T follicular helper cell (primary cell): Measurements from ENCODE around the gene BIRC6.
A peak's percentile ranks its signal among the peaks of the same experiment; 100 is the strongest.
"Not testable (repeated sequence)": the region's sequence is repeated elsewhere in the genome, so short reads cannot be mapped to it uniquely, and the experiment has no call there.

ENCODE experiments used
- DNase-seq: peaks from one replicate; pipeline ENCODE4 v3.0.0-alpha.2; 2020; ENCODE audit warnings: low read depth
- total RNA-seq, 2 experiments: gene quantifications; one replicate each; lab custom pipeline; 2026; lab: John Stamatoyannopoulos, UW

The BIRC6 gene, protein sequence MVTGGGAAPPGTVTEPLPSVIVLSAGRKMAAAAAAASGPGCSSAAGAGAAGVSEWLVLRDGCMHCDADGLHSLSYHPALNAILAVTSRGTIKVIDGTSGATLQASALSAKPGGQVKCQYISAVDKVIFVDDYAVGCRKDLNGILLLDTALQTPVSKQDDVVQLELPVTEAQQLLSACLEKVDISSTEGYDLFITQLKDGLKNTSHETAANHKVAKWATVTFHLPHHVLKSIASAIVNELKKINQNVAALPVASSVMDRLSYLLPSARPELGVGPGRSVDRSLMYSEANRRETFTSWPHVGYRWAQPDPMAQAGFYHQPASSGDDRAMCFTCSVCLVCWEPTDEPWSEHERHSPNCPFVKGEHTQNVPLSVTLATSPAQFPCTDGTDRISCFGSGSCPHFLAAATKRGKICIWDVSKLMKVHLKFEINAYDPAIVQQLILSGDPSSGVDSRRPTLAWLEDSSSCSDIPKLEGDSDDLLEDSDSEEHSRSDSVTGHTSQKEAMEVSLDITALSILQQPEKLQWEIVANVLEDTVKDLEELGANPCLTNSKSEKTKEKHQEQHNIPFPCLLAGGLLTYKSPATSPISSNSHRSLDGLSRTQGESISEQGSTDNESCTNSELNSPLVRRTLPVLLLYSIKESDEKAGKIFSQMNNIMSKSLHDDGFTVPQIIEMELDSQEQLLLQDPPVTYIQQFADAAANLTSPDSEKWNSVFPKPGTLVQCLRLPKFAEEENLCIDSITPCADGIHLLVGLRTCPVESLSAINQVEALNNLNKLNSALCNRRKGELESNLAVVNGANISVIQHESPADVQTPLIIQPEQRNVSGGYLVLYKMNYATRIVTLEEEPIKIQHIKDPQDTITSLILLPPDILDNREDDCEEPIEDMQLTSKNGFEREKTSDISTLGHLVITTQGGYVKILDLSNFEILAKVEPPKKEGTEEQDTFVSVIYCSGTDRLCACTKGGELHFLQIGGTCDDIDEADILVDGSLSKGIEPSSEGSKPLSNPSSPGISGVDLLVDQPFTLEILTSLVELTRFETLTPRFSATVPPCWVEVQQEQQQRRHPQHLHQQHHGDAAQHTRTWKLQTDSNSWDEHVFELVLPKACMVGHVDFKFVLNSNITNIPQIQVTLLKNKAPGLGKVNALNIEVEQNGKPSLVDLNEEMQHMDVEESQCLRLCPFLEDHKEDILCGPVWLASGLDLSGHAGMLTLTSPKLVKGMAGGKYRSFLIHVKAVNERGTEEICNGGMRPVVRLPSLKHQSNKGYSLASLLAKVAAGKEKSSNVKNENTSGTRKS (N-terminal part only)
- total RNA-seq, result 500 to 664 reads per million in 2 experiments

GRCh38 chr2:32356681-32357317 is at the start of gene BIRC6:
TSS of gene BIRC6 (plus strand) at chr2:32357023. CDS start at chr2:32357162, 139 bp downstream.
- peak; percentile 69 for DNase-seq

- no peak for DNase-seq
These were observed 46.2 kb upstream of the BIRC6 start for GRCh38 chr2:32310577-32310976.

DNA sequence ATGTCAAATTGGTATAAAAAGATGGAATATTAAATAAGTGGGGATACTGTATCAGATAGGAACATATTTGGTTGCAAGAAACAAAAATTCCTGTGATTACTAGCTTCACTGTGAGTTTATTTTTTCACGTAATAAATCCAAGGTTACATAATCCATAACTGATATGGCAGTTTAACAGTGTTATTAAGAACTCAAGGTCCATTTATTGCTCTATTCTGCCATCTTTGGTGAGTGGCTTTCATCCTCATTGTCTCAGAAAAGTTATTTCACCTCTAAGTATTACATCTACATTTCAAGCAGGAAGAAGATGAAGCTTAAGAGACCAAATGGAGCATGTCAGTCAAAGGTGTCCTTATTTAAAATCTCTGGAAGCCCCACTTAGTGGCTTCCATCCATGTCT is 41.9 kb upstream of the BIRC6 start:
- no peak for DNase-seq

GRCh38 chr2:32328679-32329078 is 28.1 kb upstream of the BIRC6 start:
- DNase-seq, result not testable (repeated sequence)

DNA sequence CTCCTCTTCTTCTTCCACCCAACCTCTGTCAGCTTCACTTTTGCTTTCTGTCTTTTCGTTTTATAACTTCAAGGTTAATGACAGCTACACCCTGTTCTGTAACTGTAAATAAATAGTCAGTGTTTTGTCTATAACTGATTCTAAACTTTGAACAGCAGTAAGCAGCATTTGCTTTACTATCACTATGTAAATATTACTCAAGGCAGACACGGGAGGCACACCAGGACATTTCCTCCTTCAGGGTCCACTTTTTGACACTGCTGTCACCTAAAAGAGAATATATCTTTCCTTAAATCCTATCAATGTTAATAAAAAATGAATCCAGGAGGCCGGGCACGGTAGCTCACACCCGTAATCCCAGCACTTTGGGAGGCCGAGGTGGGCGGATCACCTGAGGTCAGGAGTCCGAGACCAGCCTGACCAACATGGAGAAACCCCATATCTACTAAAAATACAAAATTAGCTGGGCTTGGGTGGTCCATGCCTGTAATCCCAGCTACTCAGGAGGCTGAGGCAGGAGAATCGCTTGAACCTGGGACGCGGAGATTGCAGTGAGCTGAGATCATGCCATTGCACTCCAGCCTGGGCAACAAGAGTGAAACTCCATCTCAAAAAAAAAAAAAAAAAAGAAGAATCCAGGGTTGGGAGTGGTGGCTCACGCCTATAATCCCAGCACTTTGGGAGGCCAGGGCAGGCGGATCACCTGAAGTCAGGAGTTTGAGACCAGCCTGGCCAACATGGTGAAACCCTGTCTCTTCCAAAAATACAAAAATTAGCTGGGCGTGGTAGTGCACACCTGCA is 27.4 kb upstream of the BIRC6 start:
- not testable (repeated sequence) for DNase-seq

DNA sequence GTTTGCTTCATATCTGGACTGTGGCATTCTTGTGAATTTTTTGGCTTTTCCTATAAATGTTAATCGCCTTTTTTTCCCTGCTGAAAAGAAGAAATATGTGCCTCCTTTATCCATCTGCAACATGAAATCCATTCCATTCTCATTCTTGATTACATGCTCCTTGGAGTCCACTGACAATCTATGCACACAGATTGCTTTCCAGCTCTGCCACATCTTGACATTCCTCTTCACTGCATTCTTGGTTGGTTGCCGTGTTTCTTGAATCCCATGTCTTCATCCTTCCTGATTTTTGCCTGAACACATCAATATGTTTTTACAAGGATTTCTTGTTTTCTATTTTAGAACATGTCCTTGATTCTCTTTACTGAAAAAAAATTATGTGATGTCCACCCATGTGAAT is 26.7 kb upstream of the BIRC6 start:
- no peak for DNase-seq

DNA sequence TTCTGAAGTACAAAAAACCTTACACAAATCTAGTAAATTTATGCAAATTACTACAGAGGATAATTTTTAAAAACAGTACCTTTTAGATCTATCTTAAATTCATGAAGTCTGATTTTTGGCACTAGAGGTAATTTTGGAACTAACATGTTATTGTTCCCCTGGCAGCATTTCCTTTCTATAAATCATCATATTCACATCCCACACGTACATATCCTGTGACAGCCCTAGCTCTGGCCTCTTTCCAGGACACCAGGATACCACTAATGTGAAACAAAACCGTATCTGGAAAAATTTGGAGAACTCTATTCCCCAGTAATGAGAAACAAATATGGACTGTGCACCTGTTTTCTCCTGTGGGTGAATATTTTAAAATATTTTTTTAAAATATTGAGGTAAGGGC is 14.0 kb upstream of the BIRC6 start:
- DNase-seq, result no peak

- not testable (repeated sequence) for DNase-seq
These were observed 6.0 kb upstream of the BIRC6 start for GRCh38 chr2:32350797-32351196.

DNA sequence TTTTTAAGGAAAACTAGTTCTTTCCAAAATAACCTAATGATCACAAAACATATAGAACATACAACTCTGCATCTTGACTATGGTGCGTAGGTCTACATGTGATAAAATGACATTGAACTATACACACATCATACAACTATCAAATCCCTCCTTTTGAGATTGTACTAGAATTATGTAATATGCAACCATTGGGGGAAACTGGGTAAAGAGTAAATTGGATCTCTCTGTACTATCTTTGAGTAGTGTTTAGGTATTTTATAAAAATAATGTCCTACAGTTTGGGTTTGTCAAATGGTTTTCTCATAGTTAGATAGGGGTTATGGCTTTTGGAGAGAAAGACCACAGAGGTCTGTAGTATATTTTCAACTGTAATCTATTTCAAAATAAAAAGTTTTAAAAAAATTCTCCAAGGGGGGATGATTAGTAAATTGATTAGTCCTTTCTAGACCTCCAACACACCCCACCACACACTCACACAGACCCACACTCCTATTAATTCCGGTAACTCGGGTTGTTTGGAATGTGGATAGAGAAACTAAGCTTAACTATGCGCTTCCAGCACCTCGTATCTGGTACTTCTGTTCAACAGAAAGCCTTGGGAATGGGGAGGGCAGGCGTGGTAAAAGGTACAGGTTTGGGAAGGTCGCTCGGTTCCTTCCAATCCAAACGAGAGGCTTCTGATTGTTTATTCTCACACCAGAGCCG is 695 bp upstream of the BIRC6 start:
- DNase-seq, result no peak

- DNase-seq, result peak; percentile 0
These were observed 691 bp downstream of the BIRC6 start for GRCh38 chr2:32357318-32358110.

GRCh38 chr2:32358111-32358482 is 1.3 kb downstream of the BIRC6 start:
- DNase-seq, result no peak

DNA sequence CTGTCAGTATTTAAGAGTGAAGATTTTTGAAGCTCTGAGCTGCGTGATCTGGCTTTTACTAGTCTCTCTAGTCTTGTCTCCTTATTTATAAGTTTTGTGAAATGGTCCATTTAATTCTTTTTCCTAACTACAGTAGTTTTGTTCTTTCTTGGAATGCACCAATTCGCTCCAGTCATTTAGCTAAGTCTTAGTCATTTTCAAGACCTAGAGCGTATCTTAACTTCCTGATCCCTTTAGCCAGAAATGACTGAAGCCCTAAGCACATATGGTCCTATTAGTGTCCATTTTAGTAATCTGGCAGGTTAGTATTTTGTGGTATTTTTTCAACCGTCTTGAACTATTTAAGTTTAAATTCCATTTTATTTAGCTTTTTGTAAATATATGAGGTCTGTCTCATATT is 3.6 kb downstream of the BIRC6 start:
- DNase-seq, result no peak

- DNase-seq, result not testable (repeated sequence)
These were observed 6.2 kb downstream of the BIRC6 start for GRCh38 chr2:32362997-32363396.

DNA sequence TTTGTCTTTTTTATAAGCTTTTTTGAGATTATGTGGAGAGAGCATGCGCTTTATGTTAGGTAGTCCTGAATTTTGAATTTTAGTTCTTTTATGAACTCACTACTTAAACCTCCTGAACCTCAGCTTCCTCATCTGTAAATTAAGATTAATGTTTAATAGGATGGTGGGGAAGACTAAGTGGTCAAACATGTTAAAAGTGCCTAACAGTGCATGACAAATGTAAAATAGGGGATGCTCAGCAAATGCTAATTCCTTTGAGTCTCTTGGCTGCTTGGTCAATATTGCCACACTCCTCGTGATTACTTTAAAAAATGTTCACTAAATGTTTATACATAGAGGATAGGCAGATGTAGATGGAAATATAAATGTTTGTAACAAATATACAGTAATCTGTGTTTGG is 6.8 kb downstream of the BIRC6 start:
- DNase-seq, result no peak

DNA sequence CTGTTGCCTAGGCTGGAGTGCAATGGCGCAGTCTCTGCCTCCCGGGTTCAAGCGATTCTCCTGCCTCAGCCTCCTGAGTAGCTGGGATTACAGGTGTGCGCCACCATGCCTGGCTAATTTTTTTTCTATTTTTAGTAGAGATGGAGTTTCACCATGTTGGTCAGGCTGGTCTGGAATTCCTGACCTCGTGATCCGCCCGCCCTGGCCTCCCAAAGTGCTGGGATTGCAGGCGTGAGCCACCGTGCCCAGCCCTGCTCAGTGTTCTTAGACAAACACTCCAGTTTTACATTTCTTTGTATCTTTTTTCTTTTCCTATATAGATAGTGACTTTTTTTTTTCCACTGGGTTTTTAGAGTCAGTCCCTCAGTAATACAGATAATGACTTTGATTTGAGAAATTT is 7.5 kb downstream of the BIRC6 start:
- DNase-seq, result not testable (repeated sequence)

- DNase-seq, result not testable (repeated sequence)
These were observed 8.9 kb downstream of the BIRC6 start for GRCh38 chr2:32365679-32366078.

- DNase-seq, result no peak
These were observed 9.8 kb downstream of the BIRC6 start for GRCh38 chr2:32366595-32366994.

- DNase-seq, result no peak
These were observed 12.4 kb downstream of the BIRC6 start for GRCh38 chr2:32369222-32369621.

GRCh38 chr2:32370942-32371341 is 14.1 kb downstream of the BIRC6 start:
- DNase-seq, result not testable (repeated sequence)
